GM12878 (cell line): ENCODE measurements around the gene GKN1. TPM values are rescaled to one million over a fixed set of nuclear protein-coding genes. Genes with fewer than 3 reads are reported as not detected.

Source experiments
- ATAC-seq: fragments of 200-7000 bp; cut with Tn5 transposase; 3 replicates; pipeline ENCODE4 v1.9.1; 2020; ENCODE audit warnings: mild to moderate bottlenecking, moderate library complexity
- BruUV-seq: library from RNA; stranded (reverse); fragments of 400-500 nt; replicated peaks from 2 replicates; lab custom pipeline; 2021; lab: Mats Ljungman, UMichigan
- CTCF ChIA-PET: fragments of 300-600 bp; sonication (Branson Sonifier 250); formaldehyde crosslinking; extraction: SDS; loops from one replicate; lab custom pipeline; 2021; ENCODE audit warnings: inconsistent platforms; lab: Yijun Ruan, JAX
- POLR2A ChIA-PET: fragments of 350-600 bp; formaldehyde crosslinking; extraction: SDS; loops from one replicate; lab custom pipeline; 2021; ENCODE audit warnings: inconsistent platforms; lab: Charles Lee
- RAD21 ChIA-PET: fragments of 300-600 bp; sonication (Branson Sonifier 250); formaldehyde crosslinking; loops from one replicate; lab custom pipeline; 2023; ENCODE audit warnings: antibody characterized with exemption; ENCODE audit not compliant: unreplicated experiment; lab: Charles Lee
- SMC1A ChIA-PET: fragments of 300-600 bp; sonication (Branson Sonifier 250); formaldehyde crosslinking; loops from one replicate; lab custom pipeline; 2023; ENCODE audit not compliant: unreplicated experiment, uncharacterized antibody; lab: Charles Lee
- DNase-seq: peaks from one replicate; pipeline ENCODE4 v3.0.0-alpha.2; 2011; ENCODE audit warnings: low read depth, low spot score
- FAIRE-seq: peaks from 3 replicates; lab custom pipeline; 2011; peaks lifted over from hg19 to GRCh38; lab: Jason Lieb, UNC
- H2AFZ ChIP-seq: 2 replicates; pipeline ENCODE4 v1.6.0; 2011; ENCODE audit warnings: low read depth, low read length, control low read depth; ENCODE audit not compliant: control insufficient read depth
- H3K27ac ChIP-seq: 2 replicates; pipeline ENCODE4 v1.5.1; 2011; ENCODE audit warnings: control low read depth; ENCODE audit not compliant: control insufficient read depth, insufficient read depth
- H3K27me3 ChIP-seq, 2 experiments: replicated peaks in 1 of 2; 2 replicates each; pipeline versions ENCODE4 v1.6.0 to v1.6.1; 2011; ENCODE audit warnings: low read length in 1 of 2; ENCODE audit not compliant: control insufficient read depth in 2 of 2, insufficient read depth in 2 of 2
- H3K36me3 ChIP-seq, 2 experiments: 2 replicates each; pipeline ENCODE4 v1.5.1; 2011; ENCODE audit warnings: low read length in 1 of 2; ENCODE audit not compliant: control insufficient read depth in 2 of 2, insufficient read depth in 2 of 2
- H3K4me1 ChIP-seq: 2 replicates; pipeline ENCODE4 v1.6.1; 2011; ENCODE audit warnings: mild to moderate bottlenecking, low read length, moderate library complexity, mixed read lengths; ENCODE audit not compliant: control insufficient read depth, insufficient read depth
- H3K4me2 ChIP-seq: 2 replicates; pipeline ENCODE4 v1.6.0; 2011; ENCODE audit warnings: control low read depth; ENCODE audit not compliant: control insufficient read depth, insufficient read depth
- H3K4me3 ChIP-seq: fragments of 200-600 bp; sonication (generic); 2 replicates; pipeline ENCODE4 v1.5.1; 2016
- H3K79me2 ChIP-seq: 2 replicates; pipeline ENCODE4 v1.6.0; 2011; ENCODE audit warnings: low read length; ENCODE audit not compliant: control insufficient read depth, insufficient read depth
- H3K9ac ChIP-seq: 2 replicates; pipeline ENCODE4 v1.8.0; 2011; ENCODE audit warnings: low read length, control low read depth, mixed read lengths; ENCODE audit not compliant: control insufficient read depth, insufficient read depth
- H3K9me3 ChIP-seq: replicated peaks from 3 replicates; pipeline ENCODE4 v1.5.1; 2011; ENCODE audit warnings: mild to moderate bottlenecking, low read length; ENCODE audit not compliant: control insufficient read depth, insufficient read depth
- H4K20me1 ChIP-seq: 2 replicates; pipeline ENCODE4 v1.6.0; 2011; ENCODE audit not compliant: control insufficient read depth, insufficient read depth
- BCL11A ChIP-seq: IDR thresholded peaks from 2 replicates; pipeline ENCODE4 v1.6.1; 2011; ENCODE audit warnings: low read depth, low read length
- CBX3 ChIP-seq: fragments of 200-600 bp; sonication (generic); IDR thresholded peaks from 2 replicates; pipeline ENCODE4 v1.6.1; 2016; ENCODE audit warnings: low read depth, borderline replicate concordance
- CHD1 ChIP-seq: IDR thresholded peaks from 2 replicates; pipeline ENCODE4 v1.6.1; 2012; ENCODE audit warnings: low read depth, low read length, improper control_type of control experiment
- EED ChIP-seq: sonication (generic); IDR thresholded peaks from 2 replicates; pipeline ENCODE4 v1.6.1; 2016; ENCODE audit warnings: antibody characterized with exemption, low read depth
- FOXM1 ChIP-seq: IDR thresholded peaks from 2 replicates; pipeline ENCODE4 v1.6.1; 2012; ENCODE audit warnings: low read depth, mild to moderate bottlenecking, inconsistent platforms, low read length, moderate library complexity
- JUNB ChIP-seq: IDR thresholded peaks from 2 replicates; pipeline ENCODE4 v1.6.1; 2016; ENCODE audit warnings: antibody characterized with exemption, mild to moderate bottlenecking
- NR2C1 ChIP-seq: fragments of 450-650 bp; IDR thresholded peaks from 2 replicates; pipeline ENCODE4 v1.6.1; 2017; ENCODE audit warnings: antibody characterized with exemption, mild to moderate bottlenecking, moderate library complexity
- NR2C2 ChIP-seq: IDR thresholded peaks from 2 replicates; pipeline ENCODE4 v1.6.1; 2011; ENCODE audit warnings: borderline replicate concordance, low read depth; ENCODE audit not compliant: control insufficient read depth, insufficient read length
- POLR2A ChIP-seq: IDR thresholded peaks from 2 replicates; pipeline ENCODE4 v1.6.1; 2011; ENCODE audit warnings: low read depth, mild to moderate bottlenecking, low read length
- POLR2AphosphoS5 ChIP-seq: IDR thresholded peaks from 2 replicates; pipeline ENCODE4 v1.6.1; 2011; ENCODE audit warnings: mild to moderate bottlenecking, low read length, inconsistent platforms
- POU2F2 ChIP-seq: IDR thresholded peaks from 3 replicates; pipeline ENCODE4 v1.6.1; 2011; ENCODE audit warnings: low read depth, mild to moderate bottlenecking, low read length, borderline replicate concordance
- RFX5 ChIP-seq: IDR thresholded peaks from 2 replicates; pipeline ENCODE4 v1.6.1; 2011; ENCODE audit warnings: low read depth, low read length, improper control_type of control experiment
- SP1 ChIP-seq: IDR thresholded peaks from one replicate; pipeline ENCODE4 v1.6.1; 2011; ENCODE audit warnings: low read depth, low read length
- STAT1 ChIP-seq: fragments of 450-650 bp; conservative IDR thresholded peaks from 2 replicates; pipeline ENCODE4 v1.6.1; 2014; ENCODE audit warnings: antibody characterized with exemption, mild to moderate bottlenecking
- TCF3 ChIP-seq: IDR thresholded peaks from 2 replicates; pipeline ENCODE4 v1.6.1; 2012; ENCODE audit warnings: low read depth, mild to moderate bottlenecking, low read length, borderline replicate concordance; ENCODE audit not compliant: insufficient read depth
- YY1 ChIP-seq: IDR thresholded peaks from 2 replicates; pipeline ENCODE4 v1.6.1; 2011; ENCODE audit warnings: low read depth, mild to moderate bottlenecking, low read length
- ZNF217 ChIP-seq: fragments of 450-650 bp; IDR thresholded peaks from 2 replicates; pipeline ENCODE4 v1.6.1; 2017; ENCODE audit warnings: antibody characterized with exemption, mild to moderate bottlenecking
- WGBS: methylation state at CpG from one replicate; pipeline ENCODE4 v1.1.6; 2016; ENCODE audit warnings: low lambda C conversion rate; ENCODE audit not compliant: insufficient replicate concordance, insufficient coverage; ENCODE audit errors: missing lambda C conversion rate; 5-methylcytosine and 5-hydroxymethylcytosine counted together
- in situ Hi-C: fragments of 300-500 bp; cut with MboI; formaldehyde crosslinking; loops from 9 replicates; pipeline ENCODE4 v1.14.3; 2018; ENCODE audit warnings: mixed read lengths
- intact Hi-C: fragments of 100-400 bp; cut with micrococcal nuclease; formaldehyde crosslinking; loops from one replicate; pipeline ENCODE4 v1.14.2; 2022; ENCODE audit not compliant: unreplicated experiment
- polyA plus RNA-seq, 11 experiments: library from polyadenylated mRNA; depleted of rRNA in 4 of 11; unstranded in 6 of 11; stranded (reverse) in 5 of 11; fragments of >200 nt; fragmentation: Nextera tagmentation in 4 of 11; fragmentation: Illumina TruSeq in 1 of 11; extraction: Ambion mirVana in 4 of 11; extraction: Trizol in 1 of 11; gene quantifications; 1 replicate in 1 of 11; 2 replicates in 10 of 11; pipeline versions ENCODE4 v1.2.1 to v1.2.3, GENCODE V29; 2011 to 2016; ENCODE audit warnings: inconsistent platforms in 2 of 11, missing spikeins in 2 of 11, low read depth in 1 of 11
- total RNA-seq, 4 experiments: library from RNA; depleted of rRNA in 3 of 4; stranded (reverse); fragments of >200 nt in 3 of 4; fragmentation: Illumina TruSeq in 1 of 4; extraction: Trizol in 1 of 4; gene quantifications; 2 replicates each; pipeline versions ENCODE4 v1.2.1 to v1.2.3, GENCODE V29; 2013 to 2021
- TF ChIP-seq, protein P1 (sequence below): fragments of 450-650 bp; IDR thresholded peaks from 2 replicates; pipeline ENCODE4 v1.6.1; 2017; ENCODE audit warnings: mild to moderate bottlenecking, moderate library complexity
- TF ChIP-seq, protein P2 (sequence below): fragments of 450-650 bp; IDR thresholded peaks from 2 replicates; pipeline ENCODE4 v1.6.1; 2014; ENCODE audit warnings: mild to moderate bottlenecking
- TF ChIP-seq, protein P3 (sequence below): fragments of 450-650 bp; IDR thresholded peaks from 2 replicates; pipeline ENCODE4 v1.6.1; 2017; ENCODE audit warnings: antibody characterized with exemption, mild to moderate bottlenecking, moderate library complexity

GKN1 gene
- total and polyA plus RNA-seq, 10 of the 15 experiments (the other 5 are each of a cell fraction or from before 2014, with no cell fraction given): not detected

DNA sequence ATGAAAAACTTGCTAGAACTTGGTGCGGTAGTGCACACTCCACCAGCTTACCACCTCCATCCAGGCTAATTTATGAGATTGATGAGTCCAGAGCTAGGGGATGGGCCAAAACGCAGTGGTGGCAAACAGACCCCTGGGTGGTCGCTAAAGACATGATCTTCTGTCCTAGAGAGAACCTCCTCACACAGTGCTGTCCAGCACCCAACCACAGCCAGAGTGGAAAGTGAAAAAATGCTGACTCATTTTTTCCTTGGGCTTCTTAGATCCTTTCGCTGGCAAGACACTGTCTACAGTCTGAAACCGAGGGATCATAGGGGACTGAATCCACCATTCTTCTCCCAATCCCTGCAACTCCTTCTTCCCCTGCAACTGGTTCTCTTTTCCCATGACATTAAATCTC is 42.6 kb downstream of the GKN1 start:
- CTCF ChIA-PET: interaction anchor here (1.0 kb wide), 2 partner anchors 104 to 290 kb away, joined by 3 read pairs; no protein-coding TSS in a partner anchor
- H3K27me3 ChIP-seq: peaks cover 5 to 17% of the 10 kb centered on the region in 2 experiments
- H3K36me3 ChIP-seq: no peaks in the 10 kb centered on the region
- no peak overlapping the region for H2AFZ ChIP-seq
- no peak for TF ChIP-seq NR2C1
- no peak for TF ChIP-seq JUNB
- no peak for TF ChIP-seq POLR2A
- TF ChIP-seq FOXM1: no peak
- TF ChIP-seq POU2F2: no peak
- TF ChIP-seq, protein P1, sequence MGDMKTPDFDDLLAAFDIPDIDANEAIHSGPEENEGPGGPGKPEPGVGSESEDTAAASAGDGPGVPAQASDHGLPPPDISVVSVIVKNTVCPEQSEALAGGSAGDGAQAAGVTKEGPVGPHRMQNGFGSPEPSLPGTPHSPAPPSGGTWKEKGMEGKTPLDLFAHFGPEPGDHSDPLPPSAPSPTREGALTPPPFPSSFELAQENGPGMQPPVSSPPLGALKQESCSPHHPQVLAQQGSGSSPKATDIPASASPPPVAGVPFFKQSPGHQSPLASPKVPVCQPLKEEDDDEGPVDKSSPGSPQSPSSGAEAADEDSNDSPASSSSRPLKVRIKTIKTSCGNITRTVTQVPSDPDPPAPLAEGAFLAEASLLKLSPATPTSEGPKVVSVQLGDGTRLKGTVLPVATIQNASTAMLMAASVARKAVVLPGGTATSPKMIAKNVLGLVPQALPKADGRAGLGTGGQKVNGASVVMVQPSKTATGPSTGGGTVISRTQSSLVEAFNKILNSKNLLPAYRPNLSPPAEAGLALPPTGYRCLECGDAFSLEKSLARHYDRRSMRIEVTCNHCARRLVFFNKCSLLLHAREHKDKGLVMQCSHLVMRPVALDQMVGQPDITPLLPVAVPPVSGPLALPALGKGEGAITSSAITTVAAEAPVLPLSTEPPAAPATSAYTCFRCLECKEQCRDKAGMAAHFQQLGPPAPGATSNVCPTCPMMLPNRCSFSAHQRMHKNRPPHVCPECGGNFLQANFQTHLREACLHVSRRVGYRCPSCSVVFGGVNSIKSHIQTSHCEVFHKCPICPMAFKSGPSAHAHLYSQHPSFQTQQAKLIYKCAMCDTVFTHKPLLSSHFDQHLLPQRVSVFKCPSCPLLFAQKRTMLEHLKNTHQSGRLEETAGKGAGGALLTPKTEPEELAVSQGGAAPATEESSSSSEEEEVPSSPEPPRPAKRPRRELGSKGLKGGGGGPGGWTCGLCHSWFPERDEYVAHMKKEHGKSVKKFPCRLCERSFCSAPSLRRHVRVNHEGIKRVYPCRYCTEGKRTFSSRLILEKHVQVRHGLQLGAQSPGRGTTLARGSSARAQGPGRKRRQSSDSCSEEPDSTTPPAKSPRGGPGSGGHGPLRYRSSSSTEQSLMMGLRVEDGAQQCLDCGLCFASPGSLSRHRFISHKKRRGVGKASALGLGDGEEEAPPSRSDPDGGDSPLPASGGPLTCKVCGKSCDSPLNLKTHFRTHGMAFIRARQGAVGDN: no peak
- TF ChIP-seq EED: no peak
- TF ChIP-seq ZNF217: no peak
- TF ChIP-seq YY1: no peak
- TF ChIP-seq, protein P2, sequence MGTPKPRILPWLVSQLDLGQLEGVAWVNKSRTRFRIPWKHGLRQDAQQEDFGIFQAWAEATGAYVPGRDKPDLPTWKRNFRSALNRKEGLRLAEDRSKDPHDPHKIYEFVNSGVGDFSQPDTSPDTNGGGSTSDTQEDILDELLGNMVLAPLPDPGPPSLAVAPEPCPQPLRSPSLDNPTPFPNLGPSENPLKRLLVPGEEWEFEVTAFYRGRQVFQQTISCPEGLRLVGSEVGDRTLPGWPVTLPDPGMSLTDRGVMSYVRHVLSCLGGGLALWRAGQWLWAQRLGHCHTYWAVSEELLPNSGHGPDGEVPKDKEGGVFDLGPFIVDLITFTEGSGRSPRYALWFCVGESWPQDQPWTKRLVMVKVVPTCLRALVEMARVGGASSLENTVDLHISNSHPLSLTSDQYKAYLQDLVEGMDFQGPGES: no peak
- TF ChIP-seq SP1: no peak
- TF ChIP-seq TCF3: no peak
- TF ChIP-seq RFX5: no peak
- TF ChIP-seq BCL11A: no peak
- no peak for TF ChIP-seq CHD1
- TF ChIP-seq CBX3: no peak
- TF ChIP-seq STAT1: no peak
- TF ChIP-seq NR2C2: no peak
- no peak for TF ChIP-seq POLR2AphosphoS5
- TF ChIP-seq, protein P3, sequence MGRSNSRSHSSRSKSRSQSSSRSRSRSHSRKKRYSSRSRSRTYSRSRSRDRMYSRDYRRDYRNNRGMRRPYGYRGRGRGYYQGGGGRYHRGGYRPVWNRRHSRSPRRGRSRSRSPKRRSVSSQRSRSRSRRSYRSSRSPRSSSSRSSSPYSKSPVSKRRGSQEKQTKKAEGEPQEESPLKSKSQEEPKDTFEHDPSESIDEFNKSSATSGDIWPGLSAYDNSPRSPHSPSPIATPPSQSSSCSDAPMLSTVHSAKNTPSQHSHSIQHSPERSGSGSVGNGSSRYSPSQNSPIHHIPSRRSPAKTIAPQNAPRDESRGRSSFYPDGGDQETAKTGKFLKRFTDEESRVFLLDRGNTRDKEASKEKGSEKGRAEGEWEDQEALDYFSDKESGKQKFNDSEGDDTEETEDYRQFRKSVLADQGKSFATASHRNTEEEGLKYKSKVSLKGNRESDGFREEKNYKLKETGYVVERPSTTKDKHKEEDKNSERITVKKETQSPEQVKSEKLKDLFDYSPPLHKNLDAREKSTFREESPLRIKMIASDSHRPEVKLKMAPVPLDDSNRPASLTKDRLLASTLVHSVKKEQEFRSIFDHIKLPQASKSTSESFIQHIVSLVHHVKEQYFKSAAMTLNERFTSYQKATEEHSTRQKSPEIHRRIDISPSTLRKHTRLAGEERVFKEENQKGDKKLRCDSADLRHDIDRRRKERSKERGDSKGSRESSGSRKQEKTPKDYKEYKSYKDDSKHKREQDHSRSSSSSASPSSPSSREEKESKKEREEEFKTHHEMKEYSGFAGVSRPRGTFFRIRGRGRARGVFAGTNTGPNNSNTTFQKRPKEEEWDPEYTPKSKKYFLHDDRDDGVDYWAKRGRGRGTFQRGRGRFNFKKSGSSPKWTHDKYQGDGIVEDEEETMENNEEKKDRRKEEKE: no peak
- TF ChIP-seq, all 136 proteins: peak for 0
- intact Hi-C loops: no loop called here
- Histone ChIP-seq H3K79me2 (no peaks in the 10 kb centered on the region), H4K20me1 (no peaks in the 10 kb centered on the region), H3K4me2 (no peak overlapping the region), H3K9me3 (no peaks in the 10 kb centered on the region), H3K9ac (no peak overlapping the region), H3K4me3 (no peak overlapping the region), H3K27ac (no peak overlapping the region), H3K4me1 (no peaks in the 10 kb centered on the region; the same call in 1 of the 2 replicates)
- FAIRE-seq (no peak), ATAC-seq (no peak), DNase-seq (no peak)
- BruUV-seq: no TSS peak
- in situ Hi-C loops: loop anchor here (25.0 kb wide), 1 partner anchor 695 kb away; no protein-coding TSS in a partner anchor
- POLR2A ChIA-PET: no interaction called here
- 12% methylated on average over 5 of the region's 5 CpGs for WGBS
- SMC1A ChIA-PET: interaction anchor here (0.6 kb wide), 1 partner anchor 558 kb away, joined by 4 read pairs; no protein-coding TSS in a partner anchor
- RAD21 ChIA-PET: no interaction called here
